H9 (cell line): Measurements from ENCODE around the gene IL12RB2. TPM values are rescaled to one million over a fixed set of nuclear protein-coding genes. Genes with fewer than 3 reads are reported as not detected.

Experiments used
- DNase-seq: peaks from one replicate; pipeline ENCODE4 v3.0.0-alpha.2; 2017
- H2AFZ ChIP-seq: one replicate; pipeline ENCODE4 v1.6.1; 2013; ENCODE audit warnings: mild to moderate bottlenecking, low read length, control low read depth, moderate library complexity
- H2AK5ac ChIP-seq: 2 replicates; pipeline ENCODE4 v1.6.1; 2013; ENCODE audit warnings: low read length, control low read depth, mixed read lengths; ENCODE audit not compliant: insufficient read length
- H2BK120ac ChIP-seq: one replicate; pipeline ENCODE4 v1.6.1; 2013; ENCODE audit warnings: low read depth, mild to moderate bottlenecking, low read length, control low read depth, inconsistent platforms; ENCODE audit not compliant: poor library complexity, severe bottlenecking
- H2BK12ac ChIP-seq: 2 replicates; pipeline ENCODE4 v1.6.1; 2013; ENCODE audit warnings: low read length, control low read depth, mixed read lengths, low read depth; ENCODE audit not compliant: insufficient read length
- H2BK15ac ChIP-seq: 2 replicates; pipeline ENCODE4 v1.6.1; 2013; ENCODE audit warnings: low read depth, low read length, control low read depth
- H2BK20ac ChIP-seq: one replicate; pipeline ENCODE4 v1.6.1; 2013; ENCODE audit warnings: low read depth, mild to moderate bottlenecking, low read length, control low read depth, inconsistent platforms; ENCODE audit not compliant: poor library complexity, severe bottlenecking
- H2BK5ac ChIP-seq: 2 replicates; pipeline ENCODE4 v1.6.1; 2013; ENCODE audit warnings: low read length, control low read depth, mixed read lengths; ENCODE audit not compliant: insufficient read length
- H3K14ac ChIP-seq: 2 replicates; pipeline ENCODE4 v1.6.1; 2013; ENCODE audit warnings: low read length, control low read depth; ENCODE audit not compliant: insufficient read depth
- H3K18ac ChIP-seq: 2 replicates; pipeline ENCODE4 v1.6.1; 2013; ENCODE audit warnings: low read depth, mild to moderate bottlenecking, mixed read lengths, low read length, control low read depth; ENCODE audit not compliant: insufficient read length
- H3K23ac ChIP-seq: 2 replicates; pipeline ENCODE4 v1.6.1; 2013; ENCODE audit warnings: low read length, control low read depth, mixed read lengths, low read depth; ENCODE audit not compliant: insufficient read length
- H3K23me2 ChIP-seq: 2 replicates; pipeline ENCODE4 v1.6.1; 2013; ENCODE audit warnings: low read depth, mild to moderate bottlenecking, mixed read lengths, low read length, control low read depth; ENCODE audit not compliant: insufficient read length, poor library complexity, severe bottlenecking
- H3K27ac ChIP-seq: 2 replicates; pipeline ENCODE4 v1.5.1; 2013; ENCODE audit warnings: low read length, control low read depth, mixed read lengths, low read depth; ENCODE audit not compliant: insufficient read length
- H3K27me3 ChIP-seq: 2 replicates; pipeline ENCODE4 v1.6.1; 2013; ENCODE audit warnings: low read length, control low read depth, inconsistent platforms; ENCODE audit not compliant: insufficient read depth
- H3K4ac ChIP-seq: 2 replicates; pipeline ENCODE4 v1.6.1; 2013; ENCODE audit warnings: low read depth, mild to moderate bottlenecking, control low read depth, inconsistent platforms, low read length, moderate library complexity
- H3K4me1 ChIP-seq: 2 replicates; pipeline ENCODE4 v1.6.1; 2013; ENCODE audit warnings: low read length, control low read depth, inconsistent platforms; ENCODE audit not compliant: insufficient read depth
- H3K4me2 ChIP-seq: 2 replicates; pipeline ENCODE4 v1.6.1; 2013; ENCODE audit warnings: low read length, control low read depth, mixed read lengths; ENCODE audit not compliant: insufficient read length, insufficient read depth
- H3K56ac ChIP-seq: 2 replicates; pipeline ENCODE4 v1.6.1; 2013; ENCODE audit warnings: low read depth, mild to moderate bottlenecking, mixed read lengths, low read length, control low read depth; ENCODE audit not compliant: insufficient read length
- H3K79me1 ChIP-seq: 2 replicates; pipeline ENCODE4 v1.6.1; 2013; ENCODE audit warnings: low read depth, mild to moderate bottlenecking, moderate library complexity, low read length, control low read depth, inconsistent platforms; ENCODE audit not compliant: insufficient read depth, poor library complexity, severe bottlenecking
- H3K79me2 ChIP-seq: 2 replicates; pipeline ENCODE4 v1.6.1; 2013; ENCODE audit warnings: low read length, control low read depth, inconsistent platforms; ENCODE audit not compliant: insufficient read depth
- H3K9ac ChIP-seq: 2 replicates; pipeline ENCODE4 v1.6.1; 2013; ENCODE audit warnings: low read length, control low read depth, mixed read lengths; ENCODE audit not compliant: insufficient read length; ENCODE audit errors: extremely low read depth
- H3K9me3 ChIP-seq: one replicate; pipeline ENCODE4 v1.6.1; 2013; ENCODE audit warnings: low read depth, low read length, inconsistent platforms; ENCODE audit not compliant: control insufficient read depth
- H3T11ph ChIP-seq: one replicate; pipeline ENCODE4 v1.6.1; 2013; ENCODE audit warnings: mild to moderate bottlenecking, low read length, control low read depth, inconsistent platforms
- H4K20me1 ChIP-seq: one replicate; pipeline ENCODE4 v1.6.1; 2013; ENCODE audit not compliant: control insufficient read depth, insufficient read length, insufficient read depth
- H4K5ac ChIP-seq: 2 replicates; pipeline ENCODE4 v1.6.1; 2013; ENCODE audit warnings: low read depth, mild to moderate bottlenecking, mixed read lengths, low read length, control low read depth; ENCODE audit not compliant: insufficient read length
- H4K8ac ChIP-seq: replicated peaks from 2 replicates; pipeline ENCODE4 v1.6.1; 2013; ENCODE audit warnings: low read length, control low read depth, mixed read lengths, low read depth; ENCODE audit not compliant: insufficient read length
- H4K91ac ChIP-seq: 2 replicates; pipeline ENCODE4 v1.6.1; 2013; ENCODE audit warnings: low read depth, mild to moderate bottlenecking, moderate library complexity, mixed read lengths, low read length, control low read depth; ENCODE audit not compliant: insufficient read length
- H3K27ac Mint-ChIP-seq, 3 experiments: 2 replicates in 2 of 3; 3 replicates in 1 of 3; pipeline ENCODE4 v1.8.0; 2020 to 2021; ENCODE audit warnings: mixed read lengths in 3 of 3, mild to moderate bottlenecking in 1 of 3, moderate library complexity in 1 of 3
- H3K27me3 Mint-ChIP-seq: 2 replicates; pipeline ENCODE4 v1.8.0; 2021; ENCODE audit warnings: low read depth, mild to moderate bottlenecking, moderate library complexity, mixed read lengths
- H3K36me3 Mint-ChIP-seq, 3 experiments: 2 replicates in 2 of 3; 3 replicates in 1 of 3; pipeline ENCODE4 v1.8.0; 2020 to 2021; ENCODE audit warnings: low read depth in 3 of 3, mixed read lengths in 3 of 3; ENCODE audit not compliant: insufficient read depth in 1 of 3
- H3K4me1 Mint-ChIP-seq, 2 experiments: 2 replicates each; pipeline ENCODE4 v1.8.0; 2020; ENCODE audit warnings: mixed read lengths in 2 of 2
- H3K4me3 Mint-ChIP-seq, 2 experiments: 2 replicates in 1 of 2; 3 replicates in 1 of 2; pipeline ENCODE4 v1.8.0; 2020 to 2021; ENCODE audit warnings: mild to moderate bottlenecking in 2 of 2, mixed read lengths in 2 of 2, moderate library complexity in 1 of 2
- H3K9me3 Mint-ChIP-seq, 2 experiments: 2 replicates in 1 of 2; 3 replicates in 1 of 2; pipeline ENCODE4 v1.8.0; 2020; ENCODE audit warnings: mild to moderate bottlenecking in 2 of 2, mixed read lengths in 2 of 2, moderate library complexity in 1 of 2
- CTCF ChIP-seq: fragments of 200-600 bp; sonication (generic); conservative IDR thresholded peaks from 3 replicates; pipeline ENCODE4 v1.8.0; 2021; ENCODE audit warnings: antibody characterized with exemption, mild to moderate bottlenecking
- WGBS: extraction: QIAGEN DNeasy Blood & Tissue Kit; methylation state at CpG from one replicate; pipeline ENCODE4 v1.1.7; 2013; ENCODE audit warnings: missing lambda C conversion rate, low lambda C conversion rate, mixed read lengths; ENCODE audit not compliant: insufficient read length; ENCODE audit errors: extremely low coverage; 5-methylcytosine and 5-hydroxymethylcytosine counted together
- total RNA-seq: library from RNA; stranded (reverse); gene quantifications from 2 replicates; pipeline ENCODE4 v1.2.1, GENCODE V29; 2021

The IL12RB2 gene
- total RNA-seq, 1 experiment from 2014 or later, result 0.77 TPM

- Histone ChIP-seq H2BK120ac (no peak overlapping the region), H3K4ac (no peak overlapping the region), H3K23ac (no peak overlapping the region), H4K8ac (no peak overlapping the region), H3K14ac (no peak overlapping the region), H3K4me2 (no peak overlapping the region), H3K79me2 (peaks cover 23% of the 10 kb centered on the region), H3K27me3 (no peaks in the 10 kb centered on the region), H4K20me1 (no peaks in the 10 kb centered on the region), H3K18ac (no peak overlapping the region), H4K5ac (no peak overlapping the region), H3K4me1 (no peaks in the 10 kb centered on the region), H3T11ph (no peak overlapping the region), H3K79me1 (no peaks in the 10 kb centered on the region), H3K9me3 (no peaks in the 10 kb centered on the region), H3K9ac (no peak overlapping the region), H2BK12ac (no peak overlapping the region), H2AFZ (no peak overlapping the region), H3K27ac (no peak overlapping the region), H3K23me2 (peaks cover 10% of the 10 kb centered on the region), H2BK15ac (no peak overlapping the region), H2BK20ac (no peak overlapping the region), H2AK5ac (no peak overlapping the region), H4K91ac (no peak overlapping the region), H3K56ac (no peak overlapping the region), H2BK5ac (no peak overlapping the region)
- H3K9me3 Mint-ChIP-seq, result peaks cover 5 to 8% of the 10 kb centered on the region in 2 experiments; a peak in 4 of 5 replicates
- H3K4me1 Mint-ChIP-seq, result peaks cover 16 to 25% of the 10 kb centered on the region in 2 experiments
- no peak overlapping the region for H3K4me3 Mint-ChIP-seq
- H3K27ac Mint-ChIP-seq, result no peak overlapping the region
- no CpG with 5 or more reads among the region's 1 CpG for WGBS
- no peak for TF ChIP-seq CTCF
- DNase-seq, result no peak
- H3K27me3 Mint-ChIP-seq, result no peaks in the 10 kb centered on the region
- peaks cover 22 to 25% (median 23%) of the 10 kb centered on the region in 3 experiments for H3K36me3 Mint-ChIP-seq
Measured at GRCh38 chr1:67432745-67433144, 125.1 kb downstream of the IL12RB2 start.
